CD4-positive, alpha-beta T cell treated with Interleukin-10 for 1 hour (primary cell): Measurements from ENCODE around the gene SERPINB2.
"Not testable (repeated sequence)": the region's sequence is repeated elsewhere in the genome, so short reads cannot be mapped to it uniquely, and the experiment has no call there.

ENCODE experiments used
- DNase-seq: peaks from one replicate; pipeline ENCODE4 v3.0.0-alpha.2; 2020

Gene SERPINB2

GRCh38 chr18:63940543-63941050 lies 53.1 kb downstream of the SERPINB2 start:
- not testable (repeated sequence) for DNase-seq

- no peak for DNase-seq
These were observed 59.7 kb downstream of the SERPINB2 start for GRCh38 chr18:63947051-63947790.

DNA sequence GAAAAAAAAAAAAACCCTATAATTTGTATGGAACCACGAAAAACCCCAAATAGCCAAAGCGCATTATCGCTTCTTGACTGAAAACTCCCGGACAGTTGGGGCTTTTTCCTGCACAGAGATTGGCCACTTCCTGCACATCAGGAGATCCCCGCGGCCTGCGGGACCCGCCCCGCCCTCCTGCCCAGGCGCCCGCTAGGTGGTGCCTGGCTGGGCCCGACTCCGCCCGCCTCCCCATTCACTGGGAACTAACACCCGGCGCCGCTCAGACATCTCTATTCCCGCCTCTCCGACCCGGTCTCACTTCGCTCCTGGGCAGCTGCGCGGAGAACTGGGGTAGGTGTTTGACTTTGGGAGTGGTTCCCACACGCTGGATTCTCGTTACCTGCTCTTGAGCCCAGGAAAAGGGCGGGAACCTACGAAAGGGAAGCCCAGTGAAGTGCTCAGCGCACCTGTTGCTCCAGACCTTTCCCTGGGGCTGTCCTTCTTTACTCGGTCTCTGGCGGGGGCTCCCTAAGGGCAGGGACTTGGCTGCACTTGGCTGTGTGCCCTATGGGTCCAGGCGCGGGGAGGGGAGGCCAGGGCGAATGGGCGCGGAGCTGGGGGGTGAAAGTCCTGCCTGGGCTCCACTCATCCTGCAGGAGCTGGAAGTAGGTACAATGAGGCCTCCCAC lies 61.7 kb downstream of the SERPINB2 start, which contains the start of gene HMSD:
Gene HMSD (plus strand): TSS at position 234 of the 670 bp plus-strand sequence. CDS start 4,155 bp downstream, outside the sequence.
- peak; percentile 60 for DNase-seq

GRCh38 chr18:63951302-63951705 lies 63.8 kb downstream of the SERPINB2 start:
- no peak for DNase-seq
